Sigmoid colon (tissue), 7 donors: ENCODE data around the gene SUSD4. TPM values are rescaled to one million over a fixed set of nuclear protein-coding genes. Genes with fewer than 3 reads are reported as not detected.

Experiments used
- DNase-seq: peaks from one replicate; pipeline ENCODE4 v3.0.0-alpha.2; 2019
- H3K27ac ChIP-seq, 4 donors: fragments of 200-600 bp; sonication (generic); one replicate each; pipeline ENCODE4 v1.5.1; 2016 to 2019; ENCODE audit warnings: mild to moderate bottlenecking in 1 of 4
- H3K27me3 ChIP-seq, 3 donors: fragments of 200-600 bp; sonication (generic); one replicate each; pipeline ENCODE4 v1.5.1; 2019; ENCODE audit warnings: mild to moderate bottlenecking in 1 of 3
- H3K36me3 ChIP-seq, 4 donors: fragments of 200-600 bp; sonication (generic); one replicate each; pipeline ENCODE4 v1.5.1; 2016 to 2019
- H3K4me1 ChIP-seq, 4 donors: fragments of 200-600 bp; sonication (generic); one replicate each; pipeline ENCODE4 v1.5.1; 2017 to 2019
- H3K4me3 ChIP-seq, 4 donors: fragments of 200-600 bp; sonication (generic); one replicate each; pipeline ENCODE4 v1.5.1; 2017 to 2019; ENCODE audit warnings: mild to moderate bottlenecking in 2 of 4, moderate library complexity in 1 of 4
- H3K9me3 ChIP-seq, 4 donors: fragments of 200-600 bp in 3 of 4; sonication (generic) in 3 of 4; one replicate each; pipeline versions ENCODE4 v1.5.1 to v1.6.1; 2013 to 2019
- EP300 ChIP-seq, 4 donors: sonication (generic); formaldehyde crosslinking; IDR thresholded peaks; one replicate each; pipeline ENCODE4 v1.6.1; 2017; ENCODE audit warnings: antibody characterized with exemption in 4 of 4
- POLR2A ChIP-seq, 2 donors: fragments of 450-650 bp; IDR thresholded peaks; one replicate each; pipeline ENCODE4 v1.6.1; 2016; ENCODE audit warnings: antibody characterized with exemption in 2 of 2, mild to moderate bottlenecking in 2 of 2, moderate library complexity in 2 of 2
- POLR2AphosphoS5 ChIP-seq, 4 donors: sonication (generic); formaldehyde crosslinking; IDR thresholded peaks; one replicate each; pipeline ENCODE4 v1.6.1; 2017; ENCODE audit warnings: antibody characterized with exemption in 4 of 4
- WGBS, 2 donors: extraction: QIAGEN DNeasy Blood & Tissue Kit; methylation state at CpG; one replicate each; pipeline ENCODE4 v1.1.7; 2013; 5-methylcytosine and 5-hydroxymethylcytosine counted together
- intact Hi-C: fragments of 100-400 bp; cut with DNase I; formaldehyde crosslinking; loops from one replicate; pipeline ENCODE4 v1.15.1; 2023
- polyA plus RNA-seq, 3 donors: library from polyadenylated mRNA; stranded (reverse); fragments of 200-250 nt; gene quantifications; one replicate each; pipeline ENCODE4 v1.2.3, GENCODE V29; 2013
- total RNA-seq, 4 donors: library from RNA; depleted of rRNA; stranded (reverse); fragments of >200 nt; gene quantifications; one replicate each; pipeline ENCODE4 v1.1.0, GENCODE V29; 2016
- TF ChIP-seq, protein P1 (sequence below), 4 experiments: fragments of 450-650 bp in 3 of 4; fragments of 200-600 bp in 1 of 4; IDR thresholded peaks; one replicate each; pipeline ENCODE4 v1.5.1; 2016 to 2019; ENCODE audit warnings: antibody characterized with exemption in 4 of 4, mild to moderate bottlenecking in 3 of 4, moderate library complexity in 2 of 4
- donor health status: healthy with polysubstance abuse.
- donor health status: Bipolar disorder and iron deficiency.
- donor health status: healthy.

The SUSD4 gene
- total and polyA plus RNA-seq, 7 donors, result 0.57 to 3.9 (median 0.82) TPM; not detected in 1

- intact Hi-C loops, result no loop called here
- no peaks in the 10 kb centered on the region for H3K4me1 ChIP-seq
- no peak for TF ChIP-seq POLR2AphosphoS5 (IDR thresholded peaks at IDR 0.05)
- TF ChIP-seq, protein P1, sequence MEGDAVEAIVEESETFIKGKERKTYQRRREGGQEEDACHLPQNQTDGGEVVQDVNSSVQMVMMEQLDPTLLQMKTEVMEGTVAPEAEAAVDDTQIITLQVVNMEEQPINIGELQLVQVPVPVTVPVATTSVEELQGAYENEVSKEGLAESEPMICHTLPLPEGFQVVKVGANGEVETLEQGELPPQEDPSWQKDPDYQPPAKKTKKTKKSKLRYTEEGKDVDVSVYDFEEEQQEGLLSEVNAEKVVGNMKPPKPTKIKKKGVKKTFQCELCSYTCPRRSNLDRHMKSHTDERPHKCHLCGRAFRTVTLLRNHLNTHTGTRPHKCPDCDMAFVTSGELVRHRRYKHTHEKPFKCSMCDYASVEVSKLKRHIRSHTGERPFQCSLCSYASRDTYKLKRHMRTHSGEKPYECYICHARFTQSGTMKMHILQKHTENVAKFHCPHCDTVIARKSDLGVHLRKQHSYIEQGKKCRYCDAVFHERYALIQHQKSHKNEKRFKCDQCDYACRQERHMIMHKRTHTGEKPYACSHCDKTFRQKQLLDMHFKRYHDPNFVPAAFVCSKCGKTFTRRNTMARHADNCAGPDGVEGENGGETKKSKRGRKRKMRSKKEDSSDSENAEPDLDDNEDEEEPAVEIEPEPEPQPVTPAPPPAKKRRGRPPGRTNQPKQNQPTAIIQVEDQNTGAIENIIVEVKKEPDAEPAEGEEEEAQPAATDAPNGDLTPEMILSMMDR (IDR thresholded peaks at IDR 0.05), result no peak
- TF ChIP-seq POLR2A (IDR thresholded peaks at IDR 0.05), result no peak
- no peak for TF ChIP-seq EP300 (IDR thresholded peaks at IDR 0.05)
- H3K27me3 ChIP-seq, result no peaks in the 10 kb centered on the region
- no peak for DNase-seq
- H3K27ac ChIP-seq, result peak overlapping the region in 1 of 4 donors; percentile 66
- peaks cover 0 to 13% (median 2%) of the 10 kb centered on the region in 4 donors for H3K9me3 ChIP-seq
- WGBS, 2 donors, result 65 to 70% methylated on average over 1 of the region's 1 CpG
- H3K36me3 ChIP-seq, result no peaks in the 10 kb centered on the region
- H3K4me3 ChIP-seq, result no peak overlapping the region
Observed at GRCh38 chr1:223234170-223234514, 129.8 kb downstream of the SUSD4 start.

DNA sequence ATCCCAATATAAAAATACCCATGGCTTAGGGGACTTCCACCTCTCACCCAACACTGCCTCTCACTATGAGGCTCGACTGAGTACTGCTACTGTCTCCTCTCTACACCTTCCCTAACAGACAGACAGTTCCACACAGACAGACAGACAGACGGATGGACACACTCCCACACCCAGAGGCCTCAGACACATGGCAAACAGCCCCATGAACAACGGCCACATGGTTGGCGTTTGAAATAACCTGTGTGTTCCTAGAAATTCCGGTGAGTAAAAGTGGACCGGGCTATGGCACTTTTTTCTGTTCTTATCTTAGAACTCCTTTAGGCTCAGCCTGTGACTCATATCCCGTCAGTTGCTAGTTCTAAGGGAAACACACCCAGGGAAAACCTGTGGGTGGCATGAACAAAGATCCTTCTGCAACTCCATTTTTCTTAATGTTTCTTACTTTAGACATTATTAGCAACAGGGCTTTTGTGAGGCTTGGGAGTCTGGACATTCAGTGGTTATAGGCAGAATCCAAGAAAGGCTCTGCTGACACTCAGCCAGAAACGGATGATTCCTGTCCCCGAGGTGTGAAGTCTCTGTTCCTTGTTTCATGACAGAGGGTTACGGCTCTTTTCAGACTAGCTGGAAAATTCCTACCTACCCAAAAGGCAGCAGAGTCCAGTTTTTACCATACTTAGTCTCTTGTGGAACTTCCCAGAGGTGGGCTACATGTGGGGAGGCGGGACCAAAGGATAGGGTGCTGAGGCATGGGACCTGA, 130.4 kb downstream of the SUSD4 start:
- WGBS, 2 donors, result 56 to 69% methylated on average over 11 of the region's 11 CpGs
- no peaks in the 10 kb centered on the region for H3K4me1 ChIP-seq
- H3K9me3 ChIP-seq, result peaks cover 0 to 13% (median 2%) of the 10 kb centered on the region in 4 donors
- no peak for DNase-seq
- TF ChIP-seq, protein P1 (IDR thresholded peaks at IDR 0.05), result no peak
- TF ChIP-seq POLR2AphosphoS5 (IDR thresholded peaks at IDR 0.05), result no peak
- peak overlapping the region in 1 of 4 donors; percentile 66 for H3K27ac ChIP-seq
- no peaks in the 10 kb centered on the region for H3K36me3 ChIP-seq
- H3K27me3 ChIP-seq, result no peaks in the 10 kb centered on the region
- intact Hi-C loops, result no loop called here
- no peak overlapping the region for H3K4me3 ChIP-seq

DNA sequence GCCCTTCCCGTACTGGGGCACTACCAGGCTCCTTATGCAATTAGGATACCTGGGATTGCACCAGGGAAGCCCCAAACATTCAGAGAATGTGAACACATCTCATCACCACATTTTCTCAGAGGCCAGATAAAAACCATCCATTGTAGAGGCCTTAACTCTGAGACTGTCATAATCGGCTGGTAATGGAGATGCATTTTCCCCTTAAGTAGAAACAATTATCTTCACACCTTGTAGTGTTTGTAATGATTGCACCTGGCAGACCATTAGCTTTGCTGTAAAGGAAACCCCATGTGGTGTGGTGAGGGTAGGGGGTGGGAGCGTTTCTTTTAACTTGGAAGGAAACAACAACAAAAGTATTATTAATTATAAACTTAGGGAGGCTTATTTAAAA, 131.0 kb downstream of the SUSD4 start:
- 76 to 84% methylated on average over 3 of the region's 3 CpGs for whole genome bisulfite sequencing, 2 donors
- Histone ChIP-seq H3K27ac (no peak overlapping the region), H3K36me3 (no peaks in the 10 kb centered on the region), H3K4me3 (no peak overlapping the region), H3K9me3 (peaks cover 0 to 10% (median 2%) of the 10 kb centered on the region in 4 donors), H3K27me3 (no peaks in the 10 kb centered on the region), H3K4me1 (no peaks in the 10 kb centered on the region)
- TF ChIP-seq EP300 (IDR thresholded peaks at IDR 0.05) (no peak), POLR2A (IDR thresholded peaks at IDR 0.05) (no peak), POLR2AphosphoS5 (IDR thresholded peaks at IDR 0.05) (no peak)
- TF ChIP-seq, protein P1 (IDR thresholded peaks at IDR 0.05), result no peak
- intact Hi-C loops, result no loop called here
- no peak for DNase-seq

DNA sequence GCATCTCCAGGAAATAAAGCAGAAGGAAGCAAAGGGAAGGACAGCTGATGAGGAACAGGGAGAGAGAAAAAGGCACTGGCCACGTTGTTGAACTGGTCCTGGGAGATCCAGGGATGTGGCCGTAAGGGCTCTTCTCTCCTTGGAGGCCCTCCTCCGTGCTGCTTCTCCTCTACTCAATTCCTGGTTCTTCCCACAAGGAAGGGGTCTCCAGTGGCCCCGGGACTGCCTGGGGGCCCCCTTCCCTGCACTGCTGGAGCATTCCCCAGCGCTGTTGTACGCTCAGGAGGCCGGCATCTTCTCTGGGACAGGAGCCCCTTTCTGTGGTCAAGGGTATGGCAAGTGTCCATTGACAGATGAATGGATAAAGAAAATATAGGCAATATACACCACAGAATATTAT, 132.4 kb downstream of the SUSD4 start:
- no peak for DNase-seq
- Histone ChIP-seq H3K4me3 (no peak overlapping the region), H3K4me1 (no peaks in the 10 kb centered on the region), H3K9me3 (peaks cover 0 to 4% (median under 1%) of the 10 kb centered on the region in 4 donors), H3K27ac (no peak overlapping the region), H3K27me3 (no peaks in the 10 kb centered on the region), H3K36me3 (no peaks in the 10 kb centered on the region)
- TF ChIP-seq EP300 (IDR thresholded peaks at IDR 0.05), result no peak
- no peak for TF ChIP-seq POLR2A (IDR thresholded peaks at IDR 0.05)
- no peak for TF ChIP-seq POLR2AphosphoS5 (IDR thresholded peaks at IDR 0.05)
- TF ChIP-seq, protein P1 (IDR thresholded peaks at IDR 0.05), result no peak
- intact Hi-C loops, result no loop called here
- 85 to 88% methylated on average over 7 of the region's 7 CpGs for WGBS, 2 donors
